Stimulated activated CD8-positive, alpha-beta memory T cell treated with anti-CD3 and anti-CD28 coated beads, Interleukin-2, amount 100 ng/mL, for 48 hours (primary cell): ENCODE results near the gene DCDC2C.

Experiments used
- DNase-seq, 2 donors: peaks; one replicate each; pipeline ENCODE4 v3.0.0-alpha.2; 2020; ENCODE audit warnings: low read depth in 2 of 2

Gene DCDC2C

DNA sequence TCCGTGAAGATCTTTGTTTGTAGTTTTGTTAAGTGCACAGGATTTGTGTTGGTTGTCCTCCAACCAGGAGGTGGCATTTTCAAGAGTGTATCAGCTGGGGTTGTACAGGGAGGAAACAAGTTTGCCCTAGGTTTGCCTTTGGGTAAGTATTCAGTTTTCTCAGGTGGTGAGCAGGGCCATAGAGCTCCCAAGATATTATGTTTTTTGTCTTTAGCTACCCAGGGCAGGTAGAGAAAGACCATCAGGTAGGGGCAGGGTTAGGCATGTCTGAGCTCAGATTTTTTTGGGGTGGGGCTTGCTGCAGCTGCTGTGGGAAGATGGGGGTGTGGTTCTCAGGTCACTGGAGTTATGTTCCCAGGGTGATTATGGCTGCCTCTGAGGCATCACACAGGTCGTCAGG, 191.6 kb downstream of the DCDC2C start:
- DNase-seq, result no peak
